Measurements from ENCODE around the gene OSMR. TPM values are rescaled to one million over a fixed set of nuclear protein-coding genes. Genes with fewer than 3 reads are reported as not detected.

The OSMR gene
- total RNA-seq, 1 experiment from 2014 or later, result 79.4 TPM

- DNase-seq (ENCODE audit: extremely low read depth, low read depth), result no peak
Measured at GRCh38 chr5:38870595-38870994, 24.8 kb downstream of the OSMR start.

- no peak for DNase-seq (ENCODE audit: extremely low read depth, low read depth)
Measured at GRCh38 chr5:38871058-38871605, 25.3 kb downstream of the OSMR start.

GRCh38 chr5:38871790-38872551 is 26.2 kb downstream of the OSMR start:
- DNase-seq (ENCODE audit: extremely low read depth, low read depth), result peak; percentile 87

GRCh38 chr5:38872826-38873225 is 27.0 kb downstream of the OSMR start:
- no peak for DNase-seq (ENCODE audit: extremely low read depth, low read depth)

GRCh38 chr5:38874948-38875456 is 29.2 kb downstream of the OSMR start:
- DNase-seq (ENCODE audit: extremely low read depth, low read depth), result no peak

- no peak for DNase-seq (ENCODE audit: extremely low read depth, low read depth)
Measured at GRCh38 chr5:38878391-38879077, 32.7 kb downstream of the OSMR start.

GRCh38 chr5:38879078-38879460 is 33.3 kb downstream of the OSMR start:
- DNase-seq (ENCODE audit: extremely low read depth, low read depth), result no peak

- DNase-seq (ENCODE audit: extremely low read depth, low read depth), result no peak
Measured at GRCh38 chr5:38883842-38884241, 38.0 kb downstream of the OSMR start.

GRCh38 chr5:38885208-38885607 is 39.4 kb downstream of the OSMR start:
- no peak for DNase-seq (ENCODE audit: extremely low read depth, low read depth)

- DNase-seq (ENCODE audit: extremely low read depth, low read depth), result no peak
Measured at GRCh38 chr5:38888041-38888440, 42.2 kb downstream of the OSMR start.

- no peak for DNase-seq (ENCODE audit: extremely low read depth, low read depth)
Measured at GRCh38 chr5:38889424-38889823, 43.6 kb downstream of the OSMR start.

- no peak for DNase-seq (ENCODE audit: extremely low read depth, low read depth)
Measured at GRCh38 chr5:38891563-38891962, 45.8 kb downstream of the OSMR start.

- DNase-seq (ENCODE audit: extremely low read depth, low read depth), result no peak
Measured at GRCh38 chr5:38892363-38892762, 46.6 kb downstream of the OSMR start.

- DNase-seq (ENCODE audit: extremely low read depth, low read depth), result no peak
Measured at GRCh38 chr5:38896760-38897159, 50.9 kb downstream of the OSMR start.

GRCh38 chr5:38899936-38900335 is 54.1 kb downstream of the OSMR start:
- DNase-seq (ENCODE audit: extremely low read depth, low read depth), result no peak

GRCh38 chr5:38905516-38905915 is 59.7 kb downstream of the OSMR start:
- DNase-seq (ENCODE audit: extremely low read depth, low read depth), result no peak

GRCh38 chr5:38906503-38906902 is 60.7 kb downstream of the OSMR start:
- DNase-seq (ENCODE audit: extremely low read depth, low read depth), result no peak

GRCh38 chr5:38911933-38912332 is 66.1 kb downstream of the OSMR start:
- no peak for DNase-seq (ENCODE audit: extremely low read depth, low read depth)

GRCh38 chr5:38913714-38914113 is 67.9 kb downstream of the OSMR start:
- DNase-seq (ENCODE audit: extremely low read depth, low read depth), result no peak

- DNase-seq (ENCODE audit: extremely low read depth, low read depth), result no peak
Measured at GRCh38 chr5:38916802-38917201, 71.0 kb downstream of the OSMR start.

- no peak for DNase-seq (ENCODE audit: extremely low read depth, low read depth)
Measured at GRCh38 chr5:38921174-38921573, 75.4 kb downstream of the OSMR start.

GRCh38 chr5:38922199-38922598 is 76.4 kb downstream of the OSMR start:
- peak; percentile 55 for DNase-seq (ENCODE audit: extremely low read depth, low read depth)
